Fibroblast of the aortic adventitia (primary cell): ENCODE results near the gene LARGE2. TPM values are rescaled to one million over a fixed set of nuclear protein-coding genes. Genes with fewer than 3 reads are reported as not detected.

Experiments used
- DNase-seq: peaks from one replicate; pipeline ENCODE4 v3.0.0-alpha.2; 2010; ENCODE audit warnings: low read depth
- H3K4me3 ChIP-seq: 2 replicates; pipeline ENCODE4 v1.5.1; 2011; ENCODE audit warnings: low read depth, mild to moderate bottlenecking, control low read depth, low read length, moderate library complexity
- CTCF ChIP-seq: IDR thresholded peaks from 2 replicates; pipeline ENCODE4 v1.5.1; 2011; ENCODE audit warnings: mild to moderate bottlenecking, low read length, control low read depth, inconsistent platforms; ENCODE audit not compliant: insufficient read depth
- total RNA-seq: library from RNA; depleted of rRNA; stranded (reverse); fragments of >200 nt; gene quantifications from 2 replicates; pipeline ENCODE4 v1.2.3, GENCODE V29; 2012; ENCODE audit warnings: low replicate concordance

Gene LARGE2
- total RNA-seq, 1 donor, result not detected

DNA sequence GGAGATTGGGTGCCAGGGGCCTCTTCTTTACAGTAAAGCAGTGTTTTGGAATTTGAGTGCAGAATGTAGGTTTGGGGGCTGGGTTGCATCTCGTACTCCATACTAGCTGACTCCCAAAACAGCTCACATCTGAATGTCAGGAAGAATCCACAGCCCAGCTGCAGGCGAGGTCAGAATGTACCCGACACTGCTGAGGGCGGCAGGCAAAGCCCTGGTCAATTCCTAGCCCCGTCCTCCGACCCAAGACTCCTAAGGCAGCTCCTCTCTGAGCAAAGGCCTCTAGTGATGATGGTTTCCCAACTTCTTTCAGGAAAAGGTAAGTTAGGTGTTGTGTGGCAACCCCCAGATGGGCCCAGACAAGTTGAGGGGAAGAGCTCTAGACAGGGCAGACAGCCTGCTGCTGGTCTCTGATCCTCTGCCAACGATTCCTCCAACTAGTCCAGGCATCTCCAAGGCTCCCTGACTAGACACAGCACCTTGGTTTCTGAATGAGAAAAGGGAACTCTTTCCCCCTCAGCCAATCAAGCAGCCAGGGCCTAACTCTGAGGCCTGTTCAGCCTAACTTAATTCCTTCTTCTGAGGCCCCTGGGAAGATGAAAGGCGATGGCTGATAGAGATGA lies 8.6 kb downstream of the LARGE2 start:
- DNase-seq, result no peak
- no peak overlapping the region for H3K4me3 ChIP-seq
- no peak for TF ChIP-seq CTCF

DNA sequence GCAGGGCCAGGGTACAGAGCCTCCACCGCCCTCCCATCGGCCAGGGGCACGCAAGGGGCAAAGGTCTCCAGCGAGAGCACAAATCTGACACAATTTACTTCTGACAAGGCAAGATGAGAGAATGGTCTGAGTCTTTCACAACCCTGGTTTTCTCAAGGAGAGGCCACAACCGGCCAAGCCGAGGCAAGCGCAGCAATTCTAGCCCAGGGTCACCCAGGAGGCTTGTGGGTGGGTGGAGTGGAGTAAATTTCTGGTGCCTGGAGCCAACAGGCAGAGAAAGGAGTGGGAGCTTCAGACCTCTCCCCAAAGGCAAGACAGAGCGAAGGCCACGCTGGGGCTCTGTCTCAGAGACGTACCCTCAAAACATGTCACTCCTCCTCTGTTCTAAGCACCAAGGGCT lies 9.3 kb downstream of the LARGE2 start:
- TF ChIP-seq CTCF, result no peak
- H3K4me3 ChIP-seq, result no peak overlapping the region
- no peak for DNase-seq

DNA sequence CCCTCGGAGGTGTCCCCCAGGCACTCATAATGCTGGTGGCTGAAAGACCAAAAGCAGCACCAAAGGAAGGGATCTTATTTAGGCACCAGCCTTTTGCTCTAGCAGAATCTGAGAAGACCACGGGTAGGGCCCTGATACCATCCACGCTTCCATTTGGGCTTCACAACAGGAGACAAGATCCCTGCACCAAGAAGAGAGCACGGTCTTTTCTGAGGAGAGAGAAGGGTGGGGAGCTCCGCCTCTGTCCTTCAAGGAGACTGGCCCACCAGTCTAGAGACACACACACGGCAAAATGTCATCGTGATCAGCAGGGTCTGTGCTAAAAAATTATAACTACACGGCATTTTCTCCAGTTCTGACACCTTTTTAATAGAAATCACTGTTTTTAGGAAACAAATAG lies 9.8 kb downstream of the LARGE2 start:
- no peak for TF ChIP-seq CTCF
- H3K4me3 ChIP-seq, result no peak overlapping the region
- DNase-seq, result no peak

DNA sequence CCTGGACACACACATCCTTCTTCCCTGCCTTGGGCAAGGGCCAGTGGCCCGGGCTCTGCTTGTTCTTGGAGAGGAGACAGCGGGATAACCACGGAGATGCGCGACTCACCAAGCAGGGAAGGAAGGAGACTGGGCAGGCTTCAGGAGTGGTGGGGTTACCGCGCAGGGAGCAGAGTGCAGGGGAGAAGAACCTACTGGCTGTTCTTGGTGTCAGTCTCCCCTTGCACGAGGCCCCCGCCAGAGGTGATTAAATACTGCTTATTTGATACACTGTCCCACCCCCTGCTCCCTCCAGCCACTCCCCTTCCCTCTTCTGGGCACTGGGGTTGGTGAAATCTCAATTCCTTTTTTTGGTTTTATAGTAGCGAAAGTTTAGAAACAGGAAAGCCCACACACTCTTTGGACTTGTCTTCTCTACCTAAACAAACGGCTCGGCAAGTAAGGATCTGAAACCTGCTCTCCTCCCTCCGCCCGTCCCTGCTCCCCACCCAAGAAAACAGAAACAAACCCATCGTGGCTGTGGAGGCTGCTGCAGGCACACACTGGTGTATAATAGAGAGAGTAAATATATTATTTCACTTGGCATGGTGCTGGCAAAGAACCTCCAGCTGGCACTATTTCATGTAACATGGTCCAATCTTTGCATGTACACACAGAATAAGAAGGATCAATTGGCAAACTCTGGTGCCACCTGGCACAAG lies 10.8 kb downstream of the LARGE2 start:
- peak; percentile 28 for DNase-seq
- TF ChIP-seq CTCF, result no peak
- no peak overlapping the region for H3K4me3 ChIP-seq

DNA sequence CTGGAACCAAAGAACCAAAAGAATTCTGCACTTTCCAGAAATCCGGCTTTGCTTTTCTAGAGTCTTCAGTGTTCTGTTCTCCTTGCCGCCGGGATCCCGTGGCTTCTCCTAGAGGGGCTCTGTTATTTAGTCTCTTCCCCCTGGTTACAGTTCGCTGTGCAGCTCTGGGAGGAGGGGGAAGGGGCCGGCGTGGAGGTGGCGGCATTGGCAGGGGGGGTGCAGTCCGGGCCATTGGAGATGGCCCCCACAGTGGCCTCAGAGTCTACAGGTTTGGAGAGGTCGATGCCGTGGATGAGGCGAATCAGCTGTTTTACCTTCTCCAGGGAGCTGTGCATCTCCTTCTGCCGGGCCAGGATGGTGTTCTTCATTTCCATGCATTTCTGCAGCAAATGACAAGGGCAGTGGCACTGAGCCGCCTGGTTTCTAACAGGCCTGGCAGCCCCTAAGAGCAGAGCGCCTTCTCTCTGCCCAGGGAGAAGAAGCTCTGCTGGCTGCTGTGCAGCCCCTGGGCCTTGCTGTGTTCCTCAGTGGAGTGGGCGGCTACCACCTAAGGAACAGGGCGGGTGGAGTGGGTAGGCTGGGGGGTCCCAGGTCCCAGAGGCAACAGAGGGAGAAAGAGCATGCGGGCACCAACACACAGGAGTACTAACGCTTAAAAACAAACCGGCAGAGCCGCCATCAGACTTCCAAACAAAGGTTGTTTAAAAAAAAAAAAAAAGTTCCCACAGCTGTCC lies 11.6 kb downstream of the LARGE2 start:
- DNase-seq, result no peak
- TF ChIP-seq CTCF, result no peak
- H3K4me3 ChIP-seq, result no peak overlapping the region

GRCh38 chr11:45934580-45935318 lies 12.3 kb downstream of the LARGE2 start:
- no peak for TF ChIP-seq CTCF
- no peak for DNase-seq
- no peak overlapping the region for H3K4me3 ChIP-seq
